ENCODE results near the gene HCN2. TPM values are rescaled to one million over a fixed set of nuclear protein-coding genes. Genes with fewer than 3 reads are reported as not detected.

Gene HCN2
- total RNA-seq: 2.4 and 4.6 TPM in 2 replicates

GRCh38 chr19:589693-590395, at the start of gene HCN2:
Gene HCN2 (plus strand): TSS chr19:589881. CDS start chr19:589946, 65 bp downstream.

GRCh38 chr19:543910-544608, 45.6 kb upstream of the HCN2 start, which contains the start of gene GZMM:
Gene GZMM (plus strand): TSS chr19:544053. CDS start chr19:544072, 19 bp downstream.

GRCh38 chr19:572140-572742, 17.4 kb upstream of the HCN2 start, which contains the start of gene BSG:
Gene BSG (plus strand): TSS chr19:572596. CDS start chr19:572635, 39 bp downstream.

GRCh38 chr19:633068-633785, 43.5 kb downstream of the HCN2 start, which contains the start of gene POLRMT:
Gene POLRMT (minus strand): TSS chr19:633537. CDS start chr19:633512, 25 bp downstream.

GRCh38 chr19:639253-640160, 49.8 kb downstream of the HCN2 start, which contains the start of gene FGF22:
Gene FGF22 (plus strand): TSS chr19:639879. CDS start chr19:639926, 47 bp downstream.

GRCh38 chr19:662962-663681, 73.4 kb downstream of the HCN2 start, which contains the start of gene RNF126:
Gene RNF126 (minus strand): TSS chr19:663214. CDS start chr19:663121, 93 bp downstream.

Other genes starting within 250 kb of the HCN2 start
- gene MIER2, start 245.1 kb upstream of the HCN2 start, total RNA-seq: 36.2 and 39.1 TPM in 2 replicates
- 0.07 TPM in 1 of 2 replicates, not detected in the other for gene C2CD4C, start 180.7 kb upstream of the HCN2 start, total RNA-seq
- gene SHC2, start 128.8 kb upstream of the HCN2 start, total RNA-seq: 0.33 and 2.4 TPM in 2 replicates
- 0.13 and 0.20 TPM in 2 replicates for gene MADCAM1, start 93.4 kb upstream of the HCN2 start, total RNA-seq
- gene TPGS1, start 82.4 kb upstream of the HCN2 start, total RNA-seq: 18.9 and 22.3 TPM in 2 replicates
- 51.9 and 64.0 TPM in 2 replicates for gene CDC34, start 58.1 kb upstream of the HCN2 start, total RNA-seq
- gene GZMM, start 45.8 kb upstream of the HCN2 start, total RNA-seq: 0.17 TPM in 1 of 2 replicates, not detected in the other
- 556 and 625 TPM in 2 replicates for gene BSG, start 17.3 kb upstream of the HCN2 start, total RNA-seq
- 25.8 and 43.3 TPM in 2 replicates for gene POLRMT, start 43.7 kb downstream of the HCN2 start, total RNA-seq
- not detected in 2 replicates for gene FGF22, start 50.0 kb downstream of the HCN2 start, total RNA-seq
- 22.2 and 22.9 TPM in 2 replicates for gene RNF126, start 73.3 kb downstream of the HCN2 start, total RNA-seq
- 55.3 and 185 TPM in 2 replicates for gene FSTL3, start 86.5 kb downstream of the HCN2 start, total RNA-seq
- not detected in 2 replicates for gene PRSS57, start 105.6 kb downstream of the HCN2 start, total RNA-seq
- 5.2 and 18.2 TPM in 2 replicates for gene PALM, start 119.1 kb downstream of the HCN2 start, total RNA-seq
- 0.10 and 0.13 TPM in 2 replicates for gene MISP, start 161.2 kb downstream of the HCN2 start, total RNA-seq
- gene PTBP1, start 207.6 kb downstream of the HCN2 start, total RNA-seq: 135 and 172 TPM in 2 replicates
- gene PLPPR3, start 232.1 kb downstream of the HCN2 start, total RNA-seq: 0.30 TPM in 1 of 2 replicates, not detected in the other
- 0.07 TPM in 1 of 2 replicates, not detected in the other for gene AZU1, start 238.0 kb downstream of the HCN2 start, total RNA-seq

Data from smooth muscle cell of the pulmonary artery (primary cell).